ENCODE measurements around the gene WDR72.

WDR72 gene

DNA sequence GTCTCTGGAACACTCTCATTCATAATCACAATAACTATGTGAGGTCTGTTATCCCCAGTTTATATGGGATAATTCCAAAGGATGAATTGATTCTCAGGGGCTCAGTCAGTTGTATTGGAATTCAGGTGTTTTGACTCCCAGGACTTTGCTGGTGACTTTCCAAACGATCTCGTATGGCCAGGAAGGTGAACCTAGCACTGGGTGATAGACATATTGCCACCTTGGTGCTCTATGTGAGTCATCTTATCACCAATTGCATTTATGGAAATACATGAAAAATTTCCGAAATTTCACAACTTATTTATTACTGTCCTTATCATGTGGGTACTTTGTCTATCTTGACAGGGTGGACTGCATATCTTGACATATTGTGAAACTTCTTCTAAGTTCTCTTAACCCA is 287.3 kb downstream of the WDR72 start:
- TF ChIP-seq, protein P1, sequence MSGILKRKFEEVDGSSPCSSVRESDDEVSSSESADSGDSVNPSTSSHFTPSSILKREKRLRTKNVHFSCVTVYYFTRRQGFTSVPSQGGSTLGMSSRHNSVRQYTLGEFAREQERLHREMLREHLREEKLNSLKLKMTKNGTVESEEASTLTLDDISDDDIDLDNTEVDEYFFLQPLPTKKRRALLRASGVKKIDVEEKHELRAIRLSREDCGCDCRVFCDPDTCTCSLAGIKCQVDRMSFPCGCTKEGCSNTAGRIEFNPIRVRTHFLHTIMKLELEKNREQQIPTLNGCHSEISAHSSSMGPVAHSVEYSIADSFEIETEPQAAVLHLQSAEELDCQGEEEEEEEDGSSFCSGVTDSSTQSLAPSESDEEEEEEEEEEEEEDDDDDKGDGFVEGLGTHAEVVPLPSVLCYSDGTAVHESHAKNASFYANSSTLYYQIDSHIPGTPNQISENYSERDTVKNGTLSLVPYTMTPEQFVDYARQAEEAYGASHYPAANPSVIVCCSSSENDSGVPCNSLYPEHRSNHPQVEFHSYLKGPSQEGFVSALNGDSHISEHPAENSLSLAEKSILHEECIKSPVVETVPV (CRISPR knock-in tag; IDR thresholded peaks at IDR 0.05) = no peak
- TF ChIP-seq TOX (CRISPR knock-in tag; IDR thresholded peaks at IDR 0.05; ENCODE audit: borderline replicate concordance) (no peak), ESRRG (CRISPR knock-in tag; IDR thresholded peaks at IDR 0.05) (no peak)
- ATAC-seq = no peak

DNA sequence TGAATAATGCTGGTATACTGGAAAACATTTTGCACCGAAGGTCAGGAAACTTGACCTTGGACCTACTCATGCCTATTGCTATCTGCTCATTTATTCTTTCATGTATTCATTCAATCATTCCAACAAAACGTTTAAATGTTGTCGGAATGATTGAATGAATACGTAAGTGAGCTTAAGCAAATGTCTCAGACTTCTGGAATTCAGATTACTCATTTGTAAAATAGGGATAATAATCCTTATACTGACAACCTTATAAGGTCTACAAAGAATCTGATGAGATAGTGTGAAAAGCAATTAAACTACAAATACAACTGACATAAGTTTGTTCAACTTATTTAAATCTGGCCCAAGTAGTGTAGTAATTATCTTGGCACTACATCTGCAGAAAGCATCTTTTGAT is 288.7 kb downstream of the WDR72 start:
- TF ChIP-seq TCF4 (CRISPR knock-in tag; IDR thresholded peaks at IDR 0.05; ENCODE audit: borderline replicate concordance) (no peak), BACH2 (CRISPR knock-in tag; IDR thresholded peaks at IDR 0.05; ENCODE audit: borderline replicate concordance) (no peak), ZFP3 (CRISPR knock-in tag; IDR thresholded peaks at IDR 0.05) (no peak), PPARA (CRISPR knock-in tag; IDR thresholded peaks at IDR 0.05; ENCODE audit: borderline replicate concordance) (no peak), ZC3H10 (CRISPR knock-in tag; IDR thresholded peaks at IDR 0.05) (no peak), ZNF70 (CRISPR knock-in tag; IDR thresholded peaks at IDR 0.05) (no peak)
- TF ChIP-seq, protein P2, sequence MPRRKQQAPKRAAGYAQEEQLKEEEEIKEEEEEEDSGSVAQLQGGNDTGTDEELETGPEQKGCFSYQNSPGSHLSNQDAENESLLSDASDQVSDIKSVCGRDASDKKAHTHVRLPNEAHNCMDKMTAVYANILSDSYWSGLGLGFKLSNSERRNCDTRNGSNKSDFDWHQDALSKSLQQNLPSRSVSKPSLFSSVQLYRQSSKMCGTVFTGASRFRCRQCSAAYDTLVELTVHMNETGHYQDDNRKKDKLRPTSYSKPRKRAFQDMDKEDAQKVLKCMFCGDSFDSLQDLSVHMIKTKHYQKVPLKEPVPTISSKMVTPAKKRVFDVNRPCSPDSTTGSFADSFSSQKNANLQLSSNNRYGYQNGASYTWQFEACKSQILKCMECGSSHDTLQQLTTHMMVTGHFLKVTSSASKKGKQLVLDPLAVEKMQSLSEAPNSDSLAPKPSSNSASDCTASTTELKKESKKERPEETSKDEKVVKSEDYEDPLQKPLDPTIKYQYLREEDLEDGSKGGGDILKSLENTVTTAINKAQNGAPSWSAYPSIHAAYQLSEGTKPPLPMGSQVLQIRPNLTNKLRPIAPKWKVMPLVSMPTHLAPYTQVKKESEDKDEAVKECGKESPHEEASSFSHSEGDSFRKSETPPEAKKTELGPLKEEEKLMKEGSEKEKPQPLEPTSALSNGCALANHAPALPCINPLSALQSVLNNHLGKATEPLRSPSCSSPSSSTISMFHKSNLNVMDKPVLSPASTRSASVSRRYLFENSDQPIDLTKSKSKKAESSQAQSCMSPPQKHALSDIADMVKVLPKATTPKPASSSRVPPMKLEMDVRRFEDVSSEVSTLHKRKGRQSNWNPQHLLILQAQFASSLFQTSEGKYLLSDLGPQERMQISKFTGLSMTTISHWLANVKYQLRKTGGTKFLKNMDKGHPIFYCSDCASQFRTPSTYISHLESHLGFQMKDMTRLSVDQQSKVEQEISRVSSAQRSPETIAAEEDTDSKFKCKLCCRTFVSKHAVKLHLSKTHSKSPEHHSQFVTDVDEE (CRISPR knock-in tag; IDR thresholded peaks at IDR 0.05) = no peak
- TF ChIP-seq, protein P3, sequence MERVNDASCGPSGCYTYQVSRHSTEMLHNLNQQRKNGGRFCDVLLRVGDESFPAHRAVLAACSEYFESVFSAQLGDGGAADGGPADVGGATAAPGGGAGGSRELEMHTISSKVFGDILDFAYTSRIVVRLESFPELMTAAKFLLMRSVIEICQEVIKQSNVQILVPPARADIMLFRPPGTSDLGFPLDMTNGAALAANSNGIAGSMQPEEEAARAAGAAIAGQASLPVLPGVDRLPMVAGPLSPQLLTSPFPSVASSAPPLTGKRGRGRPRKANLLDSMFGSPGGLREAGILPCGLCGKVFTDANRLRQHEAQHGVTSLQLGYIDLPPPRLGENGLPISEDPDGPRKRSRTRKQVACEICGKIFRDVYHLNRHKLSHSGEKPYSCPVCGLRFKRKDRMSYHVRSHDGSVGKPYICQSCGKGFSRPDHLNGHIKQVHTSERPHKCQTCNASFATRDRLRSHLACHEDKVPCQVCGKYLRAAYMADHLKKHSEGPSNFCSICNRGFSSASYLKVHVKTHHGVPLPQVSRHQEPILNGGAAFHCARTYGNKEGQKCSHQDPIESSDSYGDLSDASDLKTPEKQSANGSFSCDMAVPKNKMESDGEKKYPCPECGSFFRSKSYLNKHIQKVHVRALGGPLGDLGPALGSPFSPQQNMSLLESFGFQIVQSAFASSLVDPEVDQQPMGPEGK (CRISPR knock-in tag; IDR thresholded peaks at IDR 0.05; ENCODE audit: borderline replicate concordance) = no peak
- ATAC-seq = no peak

DNA sequence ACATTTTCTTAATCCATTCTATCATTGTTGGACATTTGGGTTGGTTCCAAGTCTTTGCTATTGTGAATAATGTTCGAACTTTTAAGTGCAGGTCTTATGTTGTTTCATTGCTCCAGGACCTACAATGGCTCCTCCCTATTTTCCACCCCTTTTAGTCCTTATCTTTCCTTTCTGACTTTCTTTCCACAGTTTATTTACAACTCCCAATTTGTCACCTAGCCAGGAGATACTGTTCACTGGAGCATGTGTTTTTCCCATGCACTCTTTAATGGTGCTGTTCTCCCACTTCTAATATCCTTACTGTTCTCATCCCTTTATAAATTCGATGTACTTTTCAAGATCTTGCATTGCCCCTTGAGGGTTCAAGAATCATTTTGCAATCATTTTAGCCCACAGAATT is 290.0 kb downstream of the WDR72 start:
- no peak for ATAC-seq
- TF ChIP-seq, protein P4, sequence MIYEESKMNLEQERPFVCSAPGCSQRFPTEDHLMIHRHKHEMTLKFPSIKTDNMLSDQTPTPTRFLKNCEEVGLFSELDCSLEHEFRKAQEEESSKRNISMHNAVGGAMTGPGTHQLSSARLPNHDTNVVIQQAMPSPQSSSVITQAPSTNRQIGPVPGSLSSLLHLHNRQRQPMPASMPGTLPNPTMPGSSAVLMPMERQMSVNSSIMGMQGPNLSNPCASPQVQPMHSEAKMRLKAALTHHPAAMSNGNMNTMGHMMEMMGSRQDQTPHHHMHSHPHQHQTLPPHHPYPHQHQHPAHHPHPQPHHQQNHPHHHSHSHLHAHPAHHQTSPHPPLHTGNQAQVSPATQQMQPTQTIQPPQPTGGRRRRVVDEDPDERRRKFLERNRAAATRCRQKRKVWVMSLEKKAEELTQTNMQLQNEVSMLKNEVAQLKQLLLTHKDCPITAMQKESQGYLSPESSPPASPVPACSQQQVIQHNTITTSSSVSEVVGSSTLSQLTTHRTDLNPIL (CRISPR knock-in tag; IDR thresholded peaks at IDR 0.05; ENCODE audit: low read depth) = no peak

All from SK-N-SH treated with all-trans-retinoic acid at 6 μM for 48 hours (cell line).